ENCODE measurements around the gene NRK. TPM values are rescaled to one million over a fixed set of nuclear protein-coding genes. Genes with fewer than 3 reads are reported as not detected.
"Not testable (repeated sequence)": the region's sequence is repeated elsewhere in the genome, so short reads cannot be mapped to it uniquely, and the experiment has no call there.

NRK gene
- total RNA-seq, 8 experiments from 2014 or later, result 0.05 to 0.84 (median 0.17) TPM; not detected in 2

DNA sequence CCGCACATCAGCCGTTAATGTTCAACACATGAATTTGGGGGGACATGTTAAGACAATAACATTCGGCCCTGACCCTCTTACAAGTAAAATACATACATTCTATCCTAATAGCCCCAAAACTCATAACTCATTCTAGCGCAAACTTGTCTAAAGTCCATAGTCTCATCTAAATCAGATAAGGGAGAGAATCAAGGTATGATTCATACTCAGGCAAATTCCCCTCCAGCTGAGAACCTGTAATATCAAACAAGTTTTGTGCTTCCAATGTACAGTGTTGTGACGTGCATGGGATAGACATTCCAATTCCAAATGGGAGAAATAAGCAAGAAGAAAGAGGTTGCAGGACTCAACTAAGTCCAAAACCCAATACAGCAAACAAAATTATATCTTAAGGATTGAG lies 147.1 kb downstream of the NRK start:
- H3K4me3 ChIP-seq, result no peak overlapping the region
- no peak for ATAC-seq (replicated peaks in 6 of 8)
- no peaks in the 10 kb centered on the region for H3K4me1 ChIP-seq (replicated peaks in 1 of 2)
- 17 to 100% (median 63%) methylated on average over 1 to 3 of the region's 5 CpGs; no CpG with 5 or more reads in 6 of the 10 experiments for WGBS, 10 experiments
- no peak overlapping the region for H3K27ac ChIP-seq
- in situ Hi-C loops (cut with MboI; ENCODE audit: low pct_unique_long_range_greater_than_20kb in 2 of 9, low sequenced_read_pairs in 9 of 9, unreplicated experiment in 9 of 9), result no loop called here

DNA sequence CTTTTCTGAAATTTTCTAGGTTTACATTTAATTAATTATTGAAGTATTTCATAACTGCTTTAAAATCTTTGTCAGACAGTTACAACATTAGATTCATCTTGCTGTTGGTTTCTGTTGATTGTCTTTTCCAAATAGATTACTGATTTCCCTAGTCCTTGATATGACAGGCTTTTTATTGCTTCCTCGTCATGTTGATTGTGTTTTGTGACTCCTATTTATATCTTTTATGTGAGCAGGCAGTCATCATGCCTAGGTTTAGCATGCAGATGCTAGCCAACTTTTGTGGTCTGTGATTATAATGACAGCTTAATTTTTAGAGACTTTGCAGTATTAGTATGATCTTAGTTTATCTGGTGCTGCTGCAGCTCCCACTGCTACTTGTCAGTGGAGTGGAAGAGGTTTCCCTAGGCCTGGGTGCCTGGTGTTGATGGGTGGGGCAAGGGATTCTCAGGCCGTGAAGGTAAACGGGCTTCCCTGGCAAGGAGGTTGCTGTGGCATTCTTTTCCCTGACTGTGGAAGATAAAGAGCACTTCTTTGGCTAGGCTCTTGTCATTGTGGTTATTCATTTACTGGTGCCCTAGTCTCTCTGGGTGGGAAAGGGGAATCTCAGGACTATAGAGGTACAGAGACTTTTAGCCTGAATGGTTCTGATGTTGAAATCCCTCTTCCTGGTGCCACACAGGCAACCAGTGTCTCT lies 150.5 kb downstream of the NRK start:
- no peaks in the 10 kb centered on the region for H3K4me1 ChIP-seq (replicated peaks in 1 of 2)
- 0 to 75% (median 0%) methylated on average over 1 to 3 of the region's 3 CpGs; no CpG with 5 or more reads in 4 of the 10 experiments for WGBS, 10 experiments
- H3K4me3 ChIP-seq, result no peak overlapping the region
- no peak for ATAC-seq (replicated peaks in 6 of 8)
- no peak overlapping the region for H3K27ac ChIP-seq
- in situ Hi-C loops (cut with MboI; ENCODE audit: low pct_unique_long_range_greater_than_20kb in 2 of 9, low sequenced_read_pairs in 9 of 9, unreplicated experiment in 9 of 9), result no loop called here

DNA sequence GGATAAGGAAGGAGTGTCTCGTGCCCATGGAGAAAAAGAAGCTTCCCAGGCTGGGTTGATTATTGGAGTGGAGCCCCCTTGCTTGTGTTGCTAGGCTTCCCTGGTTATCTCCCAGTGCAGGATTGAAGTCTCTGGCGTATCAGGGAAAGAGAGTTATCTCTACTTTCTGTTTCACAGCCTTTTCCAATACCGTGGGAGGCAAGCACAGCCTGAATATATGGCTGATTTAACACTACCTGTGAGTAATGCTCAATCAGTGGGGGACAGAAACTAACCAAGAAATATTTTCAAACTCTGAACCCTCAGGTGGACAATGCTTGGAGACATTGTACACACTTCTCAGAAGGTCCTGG lies 151.0 kb downstream of the NRK start:
- no peak overlapping the region for H3K4me3 ChIP-seq
- in situ Hi-C loops (cut with MboI; ENCODE audit: low pct_unique_long_range_greater_than_20kb in 2 of 9, low sequenced_read_pairs in 9 of 9, unreplicated experiment in 9 of 9), result no loop called here
- no peaks in the 10 kb centered on the region for H3K4me1 ChIP-seq (replicated peaks in 1 of 2)
- 0 to 40% (median 10%) methylated on average over 1 to 2 of the region's 3 CpGs; no CpG with 5 or more reads in 6 of the 10 experiments for WGBS, 10 experiments
- no peak for ATAC-seq (replicated peaks in 6 of 8)
- no peak overlapping the region for H3K27ac ChIP-seq

DNA sequence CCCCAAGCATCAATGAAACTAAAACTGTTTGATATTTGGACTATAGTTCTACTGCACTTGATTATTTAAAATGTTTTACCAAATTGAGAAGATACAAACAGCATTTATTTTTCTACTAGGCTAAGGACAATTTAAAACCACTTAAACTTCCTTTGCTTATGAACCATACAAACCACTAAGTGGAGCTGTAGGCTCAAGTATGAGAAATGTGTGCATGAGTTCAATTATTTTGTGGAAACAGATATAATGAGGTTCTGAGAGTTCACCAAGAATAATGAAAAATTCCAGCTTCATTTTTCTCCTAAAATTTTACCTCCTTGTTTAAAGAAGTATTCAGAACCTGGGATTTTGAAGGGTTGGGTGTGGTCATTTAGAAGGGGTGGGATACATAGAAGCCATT lies 153.0 kb downstream of the NRK start:
- no peak overlapping the region for H3K4me3 ChIP-seq
- no peaks in the 10 kb centered on the region for H3K4me1 ChIP-seq (replicated peaks in 1 of 2)
- no peak for ATAC-seq (replicated peaks in 6 of 8)
- in situ Hi-C loops (cut with MboI; ENCODE audit: low pct_unique_long_range_greater_than_20kb in 2 of 9, low sequenced_read_pairs in 9 of 9, unreplicated experiment in 9 of 9), result no loop called here
- no peak overlapping the region for H3K27ac ChIP-seq

DNA sequence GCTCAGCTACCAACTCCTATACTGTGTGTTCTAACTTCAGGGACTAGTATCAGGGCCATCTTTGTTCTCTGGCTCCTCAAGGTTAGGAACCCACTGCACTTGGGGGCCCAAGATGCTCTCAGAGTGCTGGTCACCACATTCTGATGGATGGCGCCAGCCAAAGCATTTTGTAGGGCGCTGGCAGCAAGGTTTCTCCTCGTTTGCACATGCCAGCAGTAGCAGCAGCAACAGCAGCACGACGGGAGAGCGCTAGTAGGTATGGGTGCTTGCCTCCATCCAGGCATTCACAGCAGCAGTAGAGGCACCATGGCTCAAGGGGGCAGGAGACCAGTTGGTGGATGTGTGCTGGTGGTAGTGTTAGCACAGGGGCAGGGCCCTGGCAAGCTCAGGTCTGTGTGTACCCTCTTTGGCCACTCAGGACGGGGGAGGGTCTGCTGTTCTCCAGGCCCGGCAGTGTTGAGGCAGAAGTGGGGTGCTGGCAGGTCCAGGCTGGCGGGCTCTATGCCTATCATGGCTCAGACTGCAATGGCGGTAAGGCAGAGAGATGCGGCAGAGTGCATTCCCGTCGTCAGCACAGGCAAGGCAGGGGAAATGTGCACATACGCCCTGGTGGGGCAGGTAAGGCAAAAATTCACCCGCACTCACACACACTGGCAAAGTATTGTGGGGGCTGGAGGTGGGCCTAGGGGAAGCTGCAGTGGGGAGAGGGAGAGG lies 159.6 kb downstream of the NRK start:
- WGBS, 10 experiments, result 14 to 42% (median 28%) methylated on average over 1 to 4 of the region's 15 CpGs; no CpG with 5 or more reads in 7 of the 10 experiments
- Histone ChIP-seq H3K4me3 (no peak overlapping the region), H3K27ac (no peak overlapping the region), H3K4me1 (replicated peaks in 1 of 2) (no peaks in the 10 kb centered on the region)
- in situ Hi-C loops (cut with MboI; ENCODE audit: low pct_unique_long_range_greater_than_20kb in 2 of 9, low sequenced_read_pairs in 9 of 9, unreplicated experiment in 9 of 9), result no loop called here
- no peak for ATAC-seq (replicated peaks in 6 of 8)

DNA sequence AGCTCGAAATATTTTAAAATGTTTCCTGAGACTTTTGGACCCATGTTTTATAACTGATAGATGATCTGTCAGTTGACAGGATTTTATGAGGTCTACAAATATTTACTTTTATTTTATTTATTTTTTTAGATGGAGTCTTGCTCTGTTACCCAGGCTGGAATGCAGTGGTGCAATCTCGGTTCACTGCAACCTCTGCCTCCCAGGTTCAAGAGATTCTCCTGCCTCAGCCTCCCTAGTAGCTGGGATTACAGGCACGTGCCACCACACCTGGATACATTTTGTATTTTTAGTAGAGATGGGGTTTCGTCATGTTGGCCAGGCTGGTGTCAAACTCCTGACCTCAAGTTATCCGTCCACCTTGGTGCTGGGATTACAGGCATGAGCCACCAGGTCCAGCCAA lies 166.1 kb downstream of the NRK start:
- H3K27ac ChIP-seq; H3K4me3 ChIP-seq; in situ Hi-C loops (cut with MboI; ENCODE audit: low pct_unique_long_range_greater_than_20kb in 2 of 9, low sequenced_read_pairs in 9 of 9, unreplicated experiment in 9 of 9); H3K4me1 ChIP-seq (replicated peaks in 1 of 2); ATAC-seq (replicated peaks in 6 of 8): not testable (repeated sequence)
- WGBS, 10 experiments, result 0 to 78% (median 40%) methylated on average over 1 to 4 of the region's 5 CpGs; no CpG with 5 or more reads in 1 of the 10 experiments

DNA sequence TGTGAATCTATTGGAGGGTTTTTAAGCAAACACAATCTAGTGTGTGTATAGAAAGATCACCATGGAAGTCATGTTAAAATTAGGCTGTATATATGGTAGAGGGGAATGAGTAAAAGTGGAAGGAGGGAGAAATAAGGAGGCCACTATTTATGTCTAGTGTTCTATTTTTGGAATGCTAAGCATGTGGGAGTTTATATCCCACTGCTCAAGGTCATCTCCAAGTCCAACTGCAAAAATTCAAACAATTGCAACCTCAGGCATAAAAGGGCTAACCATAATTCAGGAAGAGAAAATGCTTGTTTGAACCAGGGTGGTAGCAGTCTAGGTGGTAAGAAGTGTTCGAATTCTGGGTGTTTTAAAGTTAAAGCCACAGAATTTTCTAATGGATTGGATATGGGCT lies 177.0 kb downstream of the NRK start:
- in situ Hi-C loops (cut with MboI; ENCODE audit: low pct_unique_long_range_greater_than_20kb in 2 of 9, low sequenced_read_pairs in 9 of 9, unreplicated experiment in 9 of 9), result no loop called here
- H3K4me1 ChIP-seq (replicated peaks in 1 of 2), result no peaks in the 10 kb centered on the region
- H3K27ac ChIP-seq, result no peak overlapping the region
- ATAC-seq (replicated peaks in 6 of 8), result no peak
- H3K4me3 ChIP-seq, result no peak overlapping the region
- 0 to 40% (median 22%) methylated on average over 1 of the region's 1 CpG; no CpG with 5 or more reads in 7 of the 10 experiments for WGBS, 10 experiments

DNA sequence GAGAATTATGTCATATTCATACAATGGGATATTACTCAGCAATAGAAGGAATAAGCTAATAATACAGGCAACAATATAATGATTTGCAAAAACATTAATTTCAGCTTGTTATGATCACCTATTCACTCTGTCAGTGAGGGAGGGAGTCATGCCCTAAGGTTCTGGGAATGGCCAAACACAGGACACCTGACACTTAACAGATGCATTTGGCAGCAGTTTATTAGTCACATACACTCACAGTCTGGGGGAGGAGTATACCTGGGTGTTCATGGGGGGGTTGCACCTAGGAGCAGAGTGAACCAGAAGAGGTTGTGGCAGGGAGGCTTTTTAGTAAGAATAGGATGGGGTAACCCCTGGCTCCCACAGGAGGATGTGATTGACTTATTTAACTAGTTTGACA lies 177.9 kb downstream of the NRK start:
- no peak overlapping the region for H3K27ac ChIP-seq
- no peaks in the 10 kb centered on the region for H3K4me1 ChIP-seq (replicated peaks in 1 of 2)
- in situ Hi-C loops (cut with MboI; ENCODE audit: low pct_unique_long_range_greater_than_20kb in 2 of 9, low sequenced_read_pairs in 9 of 9, unreplicated experiment in 9 of 9), result no loop called here
- ATAC-seq (replicated peaks in 6 of 8), result no peak
- H3K4me3 ChIP-seq, result no peak overlapping the region

DNA sequence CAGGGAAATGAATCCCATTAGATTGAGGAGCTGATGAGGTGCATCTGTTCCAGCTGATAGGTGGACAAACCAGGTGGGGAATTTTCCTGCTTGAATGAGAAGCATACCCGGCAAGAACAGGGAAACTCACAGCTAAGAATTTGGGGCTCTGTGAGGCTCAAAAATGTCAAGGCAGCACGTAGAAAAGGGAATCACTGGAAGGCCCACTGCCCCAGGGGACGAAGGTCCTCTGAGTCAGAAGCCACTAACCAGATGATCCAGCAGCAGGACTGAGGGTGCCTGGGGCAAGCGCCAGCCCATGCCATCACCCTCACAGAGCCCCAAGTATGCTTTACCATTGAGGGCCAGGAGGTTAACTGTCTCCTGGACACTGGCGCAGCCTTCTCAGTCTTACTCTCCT lies 178.3 kb downstream of the NRK start:
- H3K4me3 ChIP-seq; ATAC-seq (replicated peaks in 6 of 8); in situ Hi-C loops (cut with MboI; ENCODE audit: low pct_unique_long_range_greater_than_20kb in 2 of 9, low sequenced_read_pairs in 9 of 9, unreplicated experiment in 9 of 9); H3K4me1 ChIP-seq (replicated peaks in 1 of 2); H3K27ac ChIP-seq: not testable (repeated sequence)
- WGBS, 10 experiments, result no CpG with 5 or more reads among the region's 5 CpGs

DNA sequence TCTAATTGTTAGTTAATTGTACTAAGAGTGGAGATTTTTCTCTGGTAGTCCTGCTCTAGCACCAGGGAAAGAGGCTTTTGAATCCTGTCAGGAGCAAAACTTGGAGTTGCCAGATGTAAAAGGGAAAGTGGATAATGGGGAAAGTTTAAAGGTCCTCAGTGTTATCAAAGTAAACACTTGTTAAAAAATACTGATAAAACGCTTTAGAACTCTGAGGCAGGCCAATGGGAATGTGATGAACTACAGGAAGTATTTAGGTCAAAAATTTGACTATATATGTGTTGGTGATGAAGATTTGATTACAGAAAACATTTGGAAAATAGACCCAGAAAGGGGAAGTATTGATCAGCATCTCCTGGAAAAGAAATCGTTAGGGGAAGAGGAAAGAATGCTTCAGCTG lies 183.3 kb downstream of the NRK start:
- Histone ChIP-seq H3K4me1 (replicated peaks in 1 of 2) (no peaks in the 10 kb centered on the region), H3K27ac (no peak overlapping the region), H3K4me3 (no peak overlapping the region)
- 17 to 100% (median 77%) methylated on average over 1 to 2 of the region's 2 CpGs; no CpG with 5 or more reads in 5 of the 10 experiments for WGBS, 10 experiments
- in situ Hi-C loops (cut with MboI; ENCODE audit: low pct_unique_long_range_greater_than_20kb in 2 of 9, low sequenced_read_pairs in 9 of 9, unreplicated experiment in 9 of 9), result no loop called here
- ATAC-seq (replicated peaks in 6 of 8), result no peak

DNA sequence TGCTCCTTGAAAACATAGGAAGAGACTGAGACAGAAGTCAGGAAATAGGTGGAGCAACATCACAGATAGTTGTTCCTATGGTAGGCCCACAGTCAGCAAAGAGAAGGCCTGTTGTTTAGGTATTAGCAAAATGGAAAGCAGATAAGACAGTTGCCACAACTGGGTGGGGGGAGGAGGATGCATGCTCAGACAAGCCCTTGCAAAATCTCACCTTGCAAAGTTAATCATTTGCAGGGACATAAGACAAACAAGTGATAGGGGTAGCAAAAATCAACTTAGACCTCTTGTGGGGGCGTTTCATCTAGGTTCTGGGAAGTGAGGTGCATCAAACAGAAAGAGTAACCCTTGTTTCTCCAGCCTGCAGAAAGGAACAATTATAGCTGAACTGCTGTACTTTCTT lies 185.5 kb downstream of the NRK start:
- 0 to 40% (median 10%) methylated on average over 1 of the region's 1 CpG; no CpG with 5 or more reads in 6 of the 10 experiments for WGBS, 10 experiments
- Histone ChIP-seq H3K4me3 (no peak overlapping the region), H3K4me1 (replicated peaks in 1 of 2) (no peaks in the 10 kb centered on the region), H3K27ac (no peak overlapping the region)
- no peak for ATAC-seq (replicated peaks in 6 of 8)
- in situ Hi-C loops (cut with MboI; ENCODE audit: low pct_unique_long_range_greater_than_20kb in 2 of 9, low sequenced_read_pairs in 9 of 9, unreplicated experiment in 9 of 9), result no loop called here
